Neuronal stem cell (in vitro differentiated cells): ENCODE results near the gene THADA.

Experiments
- DNase-seq: peaks from one replicate; pipeline ENCODE4 v3.0.0-alpha.2; 2013; ENCODE audit warnings: low spot score
- H2AFZ ChIP-seq: one replicate; pipeline ENCODE4 v1.6.1; 2013; ENCODE audit warnings: mild to moderate bottlenecking, low read length, inconsistent platforms
- H2AK5ac ChIP-seq: 2 replicates; pipeline ENCODE4 v1.6.1; 2013; ENCODE audit warnings: low read depth, mild to moderate bottlenecking, inconsistent platforms, low read length, moderate library complexity, mixed read lengths
- H2BK120ac ChIP-seq: 2 replicates; pipeline ENCODE4 v1.6.1; 2013; ENCODE audit warnings: low read depth, mild to moderate bottlenecking, inconsistent platforms, low read length, moderate library complexity, mixed read lengths
- H2BK12ac ChIP-seq: one replicate; pipeline ENCODE4 v1.6.1; 2013; ENCODE audit warnings: low read length, inconsistent platforms
- H2BK15ac ChIP-seq: 2 replicates; pipeline ENCODE4 v1.6.1; 2013; ENCODE audit warnings: mild to moderate bottlenecking, low read length, inconsistent platforms, mixed read lengths
- H2BK5ac ChIP-seq: one replicate; pipeline ENCODE4 v1.6.1; 2013; ENCODE audit warnings: inconsistent platforms, mild to moderate bottlenecking, low read length, moderate library complexity
- H3K14ac ChIP-seq: one replicate; pipeline ENCODE4 v1.6.1; 2013; ENCODE audit warnings: low read length, inconsistent platforms
- H3K18ac ChIP-seq: 2 replicates; pipeline ENCODE4 v1.6.1; 2013; ENCODE audit warnings: low read length, inconsistent platforms
- H3K23ac ChIP-seq: 2 replicates; pipeline ENCODE4 v1.6.1; 2013; ENCODE audit warnings: low read depth, mild to moderate bottlenecking, mixed read lengths, low read length, inconsistent platforms; ENCODE audit not compliant: poor library complexity
- H3K27ac ChIP-seq: replicated peaks from 3 replicates; pipeline ENCODE4 v1.5.1; 2013; ENCODE audit warnings: low read length, inconsistent platforms
- H3K27me3 ChIP-seq, 3 experiments: 2 replicates each; pipeline ENCODE4 v1.6.1; 2013; ENCODE audit warnings: low read length in 3 of 3, mild to moderate bottlenecking in 2 of 3, inconsistent platforms in 1 of 3, low read depth in 1 of 3, mixed read lengths in 1 of 3, moderate library complexity in 1 of 3; ENCODE audit not compliant: control insufficient read depth in 3 of 3, insufficient read depth in 3 of 3
- H3K36me3 ChIP-seq, 2 donors: replicated peaks in 1 of 2; 2 replicates each; pipeline ENCODE4 v1.6.1; 2013; ENCODE audit warnings: low read length in 2 of 2; ENCODE audit not compliant: control insufficient read depth in 2 of 2, insufficient read depth in 2 of 2
- H3K4ac ChIP-seq: 2 replicates; pipeline ENCODE4 v1.6.1; 2013; ENCODE audit warnings: inconsistent platforms, mild to moderate bottlenecking, low read length, moderate library complexity
- H3K4me1 ChIP-seq, 2 donors: 1 replicate in 1 of 2; 2 replicates in 1 of 2; pipeline ENCODE4 v1.6.1; 2013; ENCODE audit warnings: low read length in 2 of 2, low read depth in 1 of 2; ENCODE audit not compliant: control insufficient read depth in 2 of 2, insufficient read depth in 1 of 2
- H3K4me2 ChIP-seq: one replicate; pipeline ENCODE4 v1.6.1; 2013; ENCODE audit warnings: mild to moderate bottlenecking, low read length, inconsistent platforms; ENCODE audit not compliant: insufficient read depth, poor library complexity, severe bottlenecking
- H3K4me3 ChIP-seq, 2 donors: 2 replicates each; pipeline ENCODE4 v1.5.1; 2013; ENCODE audit warnings: low read length in 2 of 2, mild to moderate bottlenecking in 2 of 2, inconsistent platforms in 1 of 2, moderate library complexity in 1 of 2
- H3K79me1 ChIP-seq: one replicate; pipeline ENCODE4 v1.6.1; 2013; ENCODE audit warnings: low read depth, mild to moderate bottlenecking, inconsistent platforms, low read length, moderate library complexity
- H3K9ac ChIP-seq: one replicate; pipeline ENCODE4 v1.6.1; 2013; ENCODE audit warnings: mild to moderate bottlenecking, low read depth, low read length, inconsistent platforms; ENCODE audit not compliant: poor library complexity
- H3K9me3 ChIP-seq, 2 donors: replicated peaks in 1 of 2; 2 replicates each; pipeline versions ENCODE3 to v1.6.1; 2013; ENCODE audit warnings: low read length in 2 of 2, mild to moderate bottlenecking in 2 of 2, inconsistent platforms in 1 of 2, low read depth in 1 of 2, mixed read lengths in 1 of 2, moderate library complexity in 1 of 2; ENCODE audit not compliant: control insufficient read depth in 2 of 2, insufficient read depth in 1 of 2
- H4K8ac ChIP-seq: one replicate; pipeline ENCODE4 v1.6.1; 2013; ENCODE audit warnings: low read depth, mild to moderate bottlenecking, inconsistent platforms, low read length, moderate library complexity
- H4K91ac ChIP-seq: one replicate; pipeline ENCODE4 v1.6.1; 2013; ENCODE audit warnings: low read length, low read depth, mild to moderate bottlenecking, inconsistent platforms; ENCODE audit not compliant: poor library complexity
- WGBS, 2 donors: extraction: QIAGEN DNeasy Blood & Tissue Kit; methylation state at CpG; one replicate each; pipeline ENCODE4 v1.1.7; 2013; ENCODE audit warnings: missing lambda C conversion rate in 2 of 2, mixed read lengths in 1 of 2; ENCODE audit not compliant: insufficient read length in 2 of 2, insufficient replicate concordance in 1 of 2; ENCODE audit errors: extremely low coverage in 2 of 2; 5-methylcytosine and 5-hydroxymethylcytosine counted together

THADA gene

DNA sequence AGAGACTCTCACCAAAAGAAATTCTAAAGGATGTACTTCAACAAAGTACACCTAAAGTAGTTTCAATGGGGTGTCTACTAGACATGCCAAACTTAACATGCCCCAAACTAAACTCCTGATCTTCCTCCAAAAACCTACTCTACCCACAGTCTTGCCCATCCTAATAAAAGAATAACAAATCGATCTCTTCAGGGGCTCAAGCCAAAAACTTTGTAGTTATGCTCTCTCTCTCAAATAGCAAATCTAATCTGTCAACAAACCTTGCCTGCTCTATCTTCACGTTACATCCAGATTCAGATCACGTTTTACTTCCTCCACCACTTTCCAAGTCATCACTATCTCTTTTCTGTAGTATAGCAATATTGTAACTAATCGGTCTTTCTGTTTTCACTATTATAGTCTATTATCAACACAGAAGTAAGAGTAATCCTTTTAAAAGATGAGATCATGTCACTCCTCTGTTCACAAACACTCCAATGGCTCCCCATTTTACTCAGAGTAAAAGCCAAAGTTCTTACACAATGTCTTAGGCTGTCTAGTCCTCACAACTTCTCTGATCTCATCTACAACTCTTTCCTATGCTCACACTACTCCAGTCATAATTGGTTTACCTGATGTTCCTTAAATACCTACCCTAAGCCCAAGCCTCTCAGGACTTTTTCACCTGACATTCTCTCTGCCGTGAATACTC is 79.9 kb downstream of the THADA start:
- Histone ChIP-seq H2BK5ac (no peak overlapping the region), H3K18ac (no peak overlapping the region), H3K36me3 (no peaks in the 10 kb centered on the region), H3K14ac (no peak overlapping the region), H3K4me2 (no peak overlapping the region), H2BK15ac (no peak overlapping the region), H4K91ac (no peak overlapping the region), H4K8ac (no peak overlapping the region), H2AFZ (no peak overlapping the region), H3K9me3 (no peaks in the 10 kb centered on the region), H3K4me3 (no peak overlapping the region), H2BK12ac (no peak overlapping the region), H3K23ac (no peak overlapping the region), H3K27me3 (no peaks in the 10 kb centered on the region), H3K4me1 (no peaks in the 10 kb centered on the region), H3K79me1 (no peaks in the 10 kb centered on the region), H2AK5ac (no peak overlapping the region), H3K27ac (no peak overlapping the region), H3K4ac (no peak overlapping the region), H3K9ac (no peak overlapping the region), H2BK120ac (no peak overlapping the region)
- no peak for DNase-seq
- no CpG with 5 or more reads among the region's 5 CpGs for WGBS, 2 donors

DNA sequence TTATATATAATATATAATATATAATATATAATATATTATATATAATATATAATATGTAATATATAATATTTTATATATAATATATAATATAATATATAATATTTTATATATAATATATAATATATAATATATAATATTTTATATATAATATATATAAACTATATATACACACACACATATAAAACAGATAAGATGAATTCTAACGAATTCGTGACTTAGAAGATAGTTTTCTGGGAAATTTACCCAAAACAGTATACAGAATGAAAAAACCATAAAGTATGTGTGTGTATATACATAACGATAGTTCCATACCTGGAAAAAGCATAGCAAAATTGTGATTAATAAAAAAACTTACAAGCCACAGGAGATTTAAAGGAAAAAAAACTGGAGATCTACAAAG is 80.6 kb downstream of the THADA start:
- no peak for DNase-seq
- Histone ChIP-seq H3K27ac (no peak overlapping the region), H3K9me3 (no peaks in the 10 kb centered on the region), H3K27me3 (no peaks in the 10 kb centered on the region), H2AK5ac (no peak overlapping the region), H2AFZ (no peak overlapping the region), H3K14ac (no peak overlapping the region), H3K23ac (no peak overlapping the region), H3K4me2 (no peak overlapping the region), H3K4me1 (no peaks in the 10 kb centered on the region), H2BK12ac (no peak overlapping the region), H3K4ac (no peak overlapping the region), H2BK120ac (no peak overlapping the region), H3K79me1 (no peaks in the 10 kb centered on the region), H3K4me3 (no peak overlapping the region), H3K18ac (no peak overlapping the region), H3K36me3 (no peaks in the 10 kb centered on the region), H4K8ac (no peak overlapping the region), H4K91ac (no peak overlapping the region), H2BK5ac (no peak overlapping the region), H2BK15ac (no peak overlapping the region), H3K9ac (no peak overlapping the region)
- no CpG with 5 or more reads among the region's 3 CpGs for WGBS, 2 donors

DNA sequence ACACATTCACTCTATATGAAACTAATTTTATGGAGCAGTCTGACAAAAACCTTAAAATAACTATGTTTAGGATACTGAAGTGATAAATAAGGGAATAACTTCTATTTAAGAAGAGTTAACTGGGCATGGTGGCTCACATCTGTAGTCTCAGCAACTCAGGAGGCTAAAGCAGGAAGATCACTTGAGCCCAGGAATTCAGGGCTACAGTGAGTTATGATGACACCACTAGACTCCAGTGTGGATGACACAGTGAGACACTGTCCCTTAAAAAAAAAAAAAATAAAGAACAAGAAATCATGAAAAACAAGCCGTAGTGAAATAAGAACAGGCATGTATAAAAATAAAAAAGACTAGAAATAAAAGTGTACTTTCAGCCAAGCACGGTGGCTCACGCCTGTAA is 82.0 kb downstream of the THADA start:
- no peak overlapping the region for H2BK12ac ChIP-seq
- DNase-seq = no peak
- H4K8ac ChIP-seq = no peak overlapping the region
- H3K4me3 ChIP-seq = no peak overlapping the region
- H3K9ac ChIP-seq = no peak overlapping the region
- no peaks in the 10 kb centered on the region for H3K36me3 ChIP-seq
- H3K4me2 ChIP-seq = no peak overlapping the region
- H2BK5ac ChIP-seq = no peak overlapping the region
- WGBS, 2 donors = no CpG with 5 or more reads among the region's 3 CpGs
- no peak overlapping the region for H3K18ac ChIP-seq
- H3K27ac ChIP-seq = no peak overlapping the region
- H3K79me1 ChIP-seq = no peaks in the 10 kb centered on the region
- no peaks in the 10 kb centered on the region for H3K4me1 ChIP-seq
- H2BK15ac ChIP-seq = no peak overlapping the region
- H2AFZ ChIP-seq = no peak overlapping the region
- H3K27me3 ChIP-seq = no peaks in the 10 kb centered on the region
- no peak overlapping the region for H3K4ac ChIP-seq
- H2BK120ac ChIP-seq = no peak overlapping the region
- no peak overlapping the region for H4K91ac ChIP-seq
- H2AK5ac ChIP-seq = no peak overlapping the region
- no peaks in the 10 kb centered on the region for H3K9me3 ChIP-seq
- H3K23ac ChIP-seq = no peak overlapping the region
- no peak overlapping the region for H3K14ac ChIP-seq

- no peak overlapping the region for H3K18ac ChIP-seq
- no peak overlapping the region for H2AFZ ChIP-seq
- no peak overlapping the region for H3K27ac ChIP-seq
- H3K4me1 ChIP-seq = no peaks in the 10 kb centered on the region
- no peak overlapping the region for H2BK120ac ChIP-seq
- H2BK12ac ChIP-seq = no peak overlapping the region
- no peak overlapping the region for H3K23ac ChIP-seq
- H3K9me3 ChIP-seq = no peaks in the 10 kb centered on the region
- no peak overlapping the region for H2BK15ac ChIP-seq
- H3K14ac ChIP-seq = no peak overlapping the region
- no peaks in the 10 kb centered on the region for H3K36me3 ChIP-seq
- no peak overlapping the region for H4K8ac ChIP-seq
- no peak overlapping the region for H3K4me2 ChIP-seq
- H3K27me3 ChIP-seq = no peaks in the 10 kb centered on the region
- H2BK5ac ChIP-seq = no peak overlapping the region
- no peak for DNase-seq
- H2AK5ac ChIP-seq = no peak overlapping the region
- H3K9ac ChIP-seq = no peak overlapping the region
- no peak overlapping the region for H3K4ac ChIP-seq
- H3K4me3 ChIP-seq = no peak overlapping the region
- H3K79me1 ChIP-seq = no peaks in the 10 kb centered on the region
- H4K91ac ChIP-seq = no peak overlapping the region
Measured at GRCh38 chr2:43513216-43513615, 82.6 kb downstream of the THADA start.
